NCI-H2171 treated with DMSO at 0.1 percent for 48 hours (cell line): ENCODE results near the gene VPS8.

Source experiments
- DNase-seq: peaks from one replicate; lab custom pipeline; 2025; lab: John Stamatoyannopoulos, UW

VPS8 gene

GRCh38 chr3:185089751-185090150, 277.8 kb downstream of the VPS8 start:
- DNase-seq = no peak

GRCh38 chr3:185090811-185091210, 278.8 kb downstream of the VPS8 start:
- no peak for DNase-seq

GRCh38 chr3:185093116-185093515, 281.1 kb downstream of the VPS8 start:
- no peak for DNase-seq

- peak; percentile 84 for DNase-seq
Observed at GRCh38 chr3:185094697-185095096, 282.7 kb downstream of the VPS8 start.
